Endothelial cell of umbilical vein (primary cell): ENCODE measurements around the gene TSPAN9. TPM values are rescaled to one million over a fixed set of nuclear protein-coding genes. Genes with fewer than 3 reads are reported as not detected.

Experiments
- BruUV-seq: library from RNA; stranded (reverse); fragments of 400-500 nt; replicated peaks from 2 replicates; lab custom pipeline; 2021; lab: Mats Ljungman, UMichigan
- CTCF ChIA-PET: fragments of 300-600, 350-600 bp; sonication (Branson Sonifier 250); formaldehyde crosslinking; loops from one replicate; lab custom pipeline; 2021; ENCODE audit warnings: antibody characterized with exemption, inconsistent platforms; lab: Charles Lee
- POLR2A ChIA-PET: fragments of 300-600, 350-600 bp; sonication (Branson Sonifier 250); formaldehyde crosslinking; loops from one replicate; lab custom pipeline; 2021; ENCODE audit warnings: antibody characterized with exemption, inconsistent platforms; lab: Charles Lee
- DNase-seq: peaks from one replicate; pipeline ENCODE4 v3.0.0-alpha.2; 2011; ENCODE audit warnings: low read depth, low spot score
- FAIRE-seq: peaks from 2 replicates; lab custom pipeline; 2011; peaks lifted over from hg19 to GRCh38; lab: Jason Lieb, UNC
- H2AFZ ChIP-seq: 2 replicates; pipeline ENCODE4 v1.6.0; 2012; ENCODE audit warnings: low read depth, low read length, control low read depth, inconsistent platforms
- H3K27ac ChIP-seq: 2 replicates; pipeline ENCODE4 v1.5.1; 2011; ENCODE audit warnings: low read depth, mild to moderate bottlenecking, control low read depth, low read length, moderate library complexity; ENCODE audit not compliant: insufficient read depth
- H3K27me3 ChIP-seq, 2 experiments: 2 replicates each; pipeline versions ENCODE4 v1.6.0 to v1.6.1; 2011; ENCODE audit warnings: low read length in 2 of 2, mixed read lengths in 1 of 2; ENCODE audit not compliant: control insufficient read depth in 2 of 2, insufficient read depth in 2 of 2
- H3K36me3 ChIP-seq, 2 experiments: 2 replicates in 1 of 2; 3 replicates in 1 of 2; pipeline ENCODE4 v1.5.1; 2011; ENCODE audit warnings: low read length in 2 of 2, mild to moderate bottlenecking in 1 of 2, moderate library complexity in 1 of 2; ENCODE audit not compliant: control insufficient read depth in 2 of 2, insufficient read depth in 2 of 2; ENCODE audit errors: extremely low read depth in 1 of 2
- H3K4me1 ChIP-seq: 3 replicates; pipeline ENCODE4 v1.5.1; 2011; ENCODE audit warnings: mild to moderate bottlenecking, low read length; ENCODE audit not compliant: control insufficient read depth, insufficient read depth; ENCODE audit errors: extremely low read depth
- H3K4me2 ChIP-seq: 2 replicates; pipeline ENCODE4 v1.6.1; 2011; ENCODE audit warnings: low read length, control low read depth, mixed read lengths; ENCODE audit not compliant: insufficient read depth
- H3K4me3 ChIP-seq, 3 experiments: fragments of 200-600 bp in 1 of 3; sonication (generic), shearing (Covaris generic) in 1 of 3; replicated peaks in 1 of 3; 2 replicates each; pipeline ENCODE4 v1.5.1; 2011 to 2016; ENCODE audit warnings: control low read depth in 3 of 3, low read length in 3 of 3, mild to moderate bottlenecking in 2 of 3, inconsistent platforms in 1 of 3, low read depth in 1 of 3, moderate library complexity in 1 of 3; ENCODE audit not compliant: insufficient read depth in 1 of 3
- H3K79me2 ChIP-seq: 2 replicates; pipeline ENCODE4 v1.6.0; 2012; ENCODE audit warnings: low read length, inconsistent platforms; ENCODE audit not compliant: control insufficient read depth, insufficient read depth
- H3K9ac ChIP-seq: replicated peaks from 2 replicates; pipeline ENCODE3; 2011; ENCODE audit warnings: low read length, control low read depth; ENCODE audit not compliant: insufficient read depth; ENCODE audit errors: extremely low read depth
- H3K9me1 ChIP-seq: replicated peaks from 3 replicates; pipeline ENCODE4 v1.6.0; 2011; ENCODE audit warnings: mild to moderate bottlenecking, low read length; ENCODE audit not compliant: control insufficient read depth, insufficient read depth; ENCODE audit errors: extremely low read depth
- H3K9me3 ChIP-seq: replicated peaks from 2 replicates; pipeline ENCODE4 v1.5.1; 2012; ENCODE audit warnings: low read length, inconsistent platforms; ENCODE audit not compliant: control insufficient read depth, insufficient read depth
- H4K20me1 ChIP-seq: replicated peaks from 2 replicates; pipeline ENCODE3; 2011; ENCODE audit warnings: mild to moderate bottlenecking, low read length; ENCODE audit not compliant: control insufficient read depth, insufficient read depth; ENCODE audit errors: extremely low read depth
- EZH2 ChIP-seq: IDR thresholded peaks from 2 replicates; pipeline ENCODE4 v1.6.1; 2012; ENCODE audit warnings: borderline replicate concordance, low read depth, mild to moderate bottlenecking, moderate library complexity, low read length, inconsistent platforms; ENCODE audit not compliant: severe bottlenecking
- FOS ChIP-seq: IDR thresholded peaks from 2 replicates; pipeline ENCODE4 v1.6.1; 2011; ENCODE audit warnings: mild to moderate bottlenecking, low read length, moderate library complexity, borderline replicate concordance; ENCODE audit not compliant: insufficient read depth
- GATA2 ChIP-seq: IDR thresholded peaks from 2 replicates; pipeline ENCODE4 v1.7.0; 2011; ENCODE audit warnings: low read depth, mild to moderate bottlenecking, moderate library complexity, mixed read lengths, low read length; ENCODE audit not compliant: insufficient read length, insufficient read depth
- JUN ChIP-seq: IDR thresholded peaks from 2 replicates; pipeline ENCODE4 v1.6.1; 2011; ENCODE audit warnings: borderline replicate concordance, low read depth; ENCODE audit not compliant: insufficient read length, insufficient read depth
- MYC ChIP-seq: IDR thresholded peaks from one replicate; pipeline ENCODE4 v1.6.1; 2011; ENCODE audit warnings: mild to moderate bottlenecking, low read depth, low read length
- POLR2A ChIP-seq: IDR thresholded peaks from 2 replicates; pipeline ENCODE4 v1.6.1; 2012; ENCODE audit warnings: low read depth, mild to moderate bottlenecking, control low read depth, low read length
- POLR2AphosphoS5 ChIP-seq: IDR thresholded peaks from 2 replicates; pipeline ENCODE4 v1.6.1; 2012; ENCODE audit warnings: low read depth, mild to moderate bottlenecking, control low read depth, low read length, moderate library complexity; ENCODE audit not compliant: insufficient read depth
- dilution Hi-C: fragments of 300-500 bp; cut with MboI; formaldehyde crosslinking; loops from one replicate; pipeline ENCODE4 v1.15.0; 2019; ENCODE audit warnings: low sequenced_read_pairs; ENCODE audit not compliant: extremely low pct_ligation_motif_present
- intact Hi-C: fragments of 100-400 bp; cut with micrococcal nuclease; formaldehyde crosslinking; loops from one replicate; pipeline ENCODE4 v1.10.0; 2022
- polyA plus RNA-seq, 4 experiments: library from polyadenylated mRNA; depleted of rRNA in 3 of 4; stranded (reverse) in 3 of 4; unstranded in 1 of 4; fragments of >200 nt; gene quantifications; 2 replicates each; pipeline versions ENCODE4 v1.2.1 to v1.2.3, GENCODE V29; 2011 to 2012; ENCODE audit warnings: missing spikeins in 1 of 4
- total RNA-seq: library from RNA; stranded (reverse); gene quantifications from 2 replicates; pipeline ENCODE4 v1.2.3, GENCODE V29; 2021
- TF ChIP-seq, protein P1 (sequence below), 2 donors: IDR thresholded peaks; 1 replicate in 1 of 2; 2 replicates in 1 of 2; pipeline ENCODE4 v1.5.1; 2011; ENCODE audit warnings: low read length in 2 of 2, mild to moderate bottlenecking in 2 of 2, moderate library complexity in 2 of 2, control low read depth in 1 of 2, inconsistent platforms in 1 of 2, low read depth in 1 of 2; ENCODE audit not compliant: insufficient read depth in 1 of 2; ENCODE audit errors: extremely low read depth in 1 of 2
- TF ChIP-seq, protein P2 (sequence below): IDR thresholded peaks from 2 replicates; pipeline ENCODE4 v1.6.1; 2011; ENCODE audit not compliant: insufficient read depth, insufficient read length

TSPAN9 gene
- total and polyA plus RNA-seq, 2 donors (not counting 3 experiments of a cell fraction or from before 2014, with no cell fraction given): 43.3 to 66.8 TPM

DNA sequence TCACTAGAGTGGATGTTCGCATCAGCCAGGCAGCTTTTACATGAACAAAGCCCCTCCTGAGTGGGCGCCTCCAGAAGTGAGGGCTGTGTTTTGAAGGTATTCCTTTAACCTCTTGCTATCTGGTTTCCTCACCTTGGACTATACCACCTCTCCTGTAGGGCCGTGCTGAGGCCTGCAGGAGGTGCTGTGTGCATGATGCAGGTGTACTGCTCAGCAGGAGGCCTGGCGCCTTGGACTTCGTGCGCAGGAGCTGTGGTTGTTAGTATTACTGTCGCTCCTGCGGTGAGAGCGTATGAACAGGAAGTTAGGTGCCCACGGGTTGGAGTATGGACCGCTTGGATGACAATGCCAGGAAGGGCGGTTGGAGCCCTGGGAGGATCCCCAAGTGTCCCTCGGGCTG is 130.7 kb downstream of the TSPAN9 start:
- FAIRE-seq: no peak
- dilution Hi-C loops: no loop called here
- no peaks in the 10 kb centered on the region for H4K20me1 ChIP-seq
- DNase-seq: no peak
- H3K9ac ChIP-seq: no peak overlapping the region
- H3K27ac ChIP-seq: no peak overlapping the region
- ChIA-PET POLR2A (interaction anchor here (0.6 kb wide), 1 partner anchor 18 kb away, joined by 3 read pairs; no protein-coding TSS in a partner anchor), CTCF (interaction anchor here (0.9 to 4.2 kb wide), 9 partner anchors 9 to 134 kb away, joined by 3 to 40 read pairs (median 4); no protein-coding TSS in a partner anchor)
- H3K9me1 ChIP-seq: no peaks in the 10 kb centered on the region
- H3K27me3 ChIP-seq: no peaks in the 10 kb centered on the region
- no peaks in the 10 kb centered on the region for H3K9me3 ChIP-seq
- no peak overlapping the region for H3K4me3 ChIP-seq
- no peak overlapping the region for H3K4me2 ChIP-seq
- intact Hi-C loops: loop anchor here (2.0 kb wide), 1 partner anchor 17 kb away; no protein-coding TSS in a partner anchor
- H3K36me3 ChIP-seq: no peaks in the 10 kb centered on the region
- BruUV-seq: no TSS peak
- TF ChIP-seq, protein P1, sequence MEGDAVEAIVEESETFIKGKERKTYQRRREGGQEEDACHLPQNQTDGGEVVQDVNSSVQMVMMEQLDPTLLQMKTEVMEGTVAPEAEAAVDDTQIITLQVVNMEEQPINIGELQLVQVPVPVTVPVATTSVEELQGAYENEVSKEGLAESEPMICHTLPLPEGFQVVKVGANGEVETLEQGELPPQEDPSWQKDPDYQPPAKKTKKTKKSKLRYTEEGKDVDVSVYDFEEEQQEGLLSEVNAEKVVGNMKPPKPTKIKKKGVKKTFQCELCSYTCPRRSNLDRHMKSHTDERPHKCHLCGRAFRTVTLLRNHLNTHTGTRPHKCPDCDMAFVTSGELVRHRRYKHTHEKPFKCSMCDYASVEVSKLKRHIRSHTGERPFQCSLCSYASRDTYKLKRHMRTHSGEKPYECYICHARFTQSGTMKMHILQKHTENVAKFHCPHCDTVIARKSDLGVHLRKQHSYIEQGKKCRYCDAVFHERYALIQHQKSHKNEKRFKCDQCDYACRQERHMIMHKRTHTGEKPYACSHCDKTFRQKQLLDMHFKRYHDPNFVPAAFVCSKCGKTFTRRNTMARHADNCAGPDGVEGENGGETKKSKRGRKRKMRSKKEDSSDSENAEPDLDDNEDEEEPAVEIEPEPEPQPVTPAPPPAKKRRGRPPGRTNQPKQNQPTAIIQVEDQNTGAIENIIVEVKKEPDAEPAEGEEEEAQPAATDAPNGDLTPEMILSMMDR (IDR thresholded peaks at IDR 0.05; ENCODE audit: extremely low read depth in 1 of 2, insufficient read depth in 1 of 2, low read depth in 1 of 2, low read length in 2 of 2): peak in 1 of 2 donors; percentile 13
- no peak for TF ChIP-seq GATA2
- no peaks in the 10 kb centered on the region for H3K79me2 ChIP-seq
- H2AFZ ChIP-seq: no peak overlapping the region
- H3K4me1 ChIP-seq: peaks cover 13% of the 10 kb centered on the region

DNA sequence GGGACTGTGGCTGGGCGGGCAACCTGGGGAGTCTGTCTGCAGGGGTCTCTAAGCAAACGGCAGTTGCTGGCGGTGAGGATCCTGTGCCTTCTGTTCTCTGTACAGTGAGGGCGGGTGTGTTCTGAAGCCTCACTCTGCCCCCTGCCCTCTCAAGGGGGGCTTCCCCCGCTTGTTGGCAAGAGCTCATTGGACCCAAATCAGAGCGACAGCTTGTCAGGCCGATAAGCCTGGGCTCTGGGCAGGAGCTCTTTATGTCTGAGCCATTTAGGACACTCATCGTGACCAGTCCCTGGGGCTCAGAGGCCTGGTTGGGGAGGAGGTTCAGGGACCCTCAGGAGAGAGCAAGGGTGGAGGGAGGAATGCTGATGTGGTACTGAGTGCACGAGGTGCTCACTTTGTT is 136.0 kb downstream of the TSPAN9 start:
- Histone ChIP-seq H3K4me2 (no peak overlapping the region), H3K79me2 (no peaks in the 10 kb centered on the region), H3K27ac (no peak overlapping the region), H3K9me3 (no peaks in the 10 kb centered on the region), H3K4me3 (no peak overlapping the region), H3K27me3 (no peaks in the 10 kb centered on the region), H3K9ac (no peak overlapping the region), H3K9me1 (no peaks in the 10 kb centered on the region), H4K20me1 (no peaks in the 10 kb centered on the region), H2AFZ (no peak overlapping the region), H3K4me1 (peaks cover 16% of the 10 kb centered on the region), H3K36me3 (no peaks in the 10 kb centered on the region)
- dilution Hi-C loops: no loop called here
- no peak for FAIRE-seq
- POLR2A ChIA-PET: no interaction called here
- intact Hi-C loops: no loop called here
- TF ChIP-seq, protein P1 (IDR thresholded peaks at IDR 0.05; ENCODE audit: extremely low read depth in 1 of 2, insufficient read depth in 1 of 2, low read depth in 1 of 2, low read length in 2 of 2): no peak
- no peak for TF ChIP-seq EZH2
- no peak for TF ChIP-seq POLR2AphosphoS5
- no peak for TF ChIP-seq POLR2A
- TF ChIP-seq GATA2: no peak
- TF ChIP-seq JUN: no peak
- TF ChIP-seq, protein P2, sequence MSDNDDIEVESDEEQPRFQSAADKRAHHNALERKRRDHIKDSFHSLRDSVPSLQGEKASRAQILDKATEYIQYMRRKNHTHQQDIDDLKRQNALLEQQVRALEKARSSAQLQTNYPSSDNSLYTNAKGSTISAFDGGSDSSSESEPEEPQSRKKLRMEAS: no peak
- no peak for TF ChIP-seq MYC
- no peak for TF ChIP-seq FOS
- BruUV-seq: no TSS peak
- DNase-seq: no peak
- CTCF ChIA-PET: interaction anchor here (0.8 to 3.7 kb wide), 5 partner anchors 15 to 140 kb away, joined by 3 to 18 read pairs (median 5); no protein-coding TSS in a partner anchor
